Suprapubic skin (tissue), 4 donors: ENCODE measurements around the gene CLSTN2.

ENCODE experiments used
- CTCF ChIP-seq, 2 donors: fragments of 200-600 bp in 1 of 2; fragments of 450-650 bp in 1 of 2; sonication (generic) in 1 of 2; IDR thresholded peaks; one replicate each; pipeline ENCODE4 v1.5.1; 2016 to 2019; ENCODE audit warnings: antibody characterized with exemption in 2 of 2, mild to moderate bottlenecking in 1 of 2, moderate library complexity in 1 of 2
- POLR2A ChIP-seq, 2 donors: fragments of 450-650 bp; IDR thresholded peaks; one replicate each; pipeline ENCODE4 v1.6.1; 2017; ENCODE audit warnings: antibody characterized with exemption in 2 of 2, mild to moderate bottlenecking in 2 of 2, moderate library complexity in 2 of 2
- POLR2AphosphoS5 ChIP-seq, 3 donors: sonication (generic); formaldehyde crosslinking; IDR thresholded peaks; one replicate each; pipeline ENCODE4 v1.6.1; 2017; ENCODE audit warnings: antibody characterized with exemption in 3 of 3

- no peak for TF ChIP-seq CTCF (IDR thresholded peaks at IDR 0.05)
- no peak for TF ChIP-seq POLR2A (IDR thresholded peaks at IDR 0.05)
- no peak for TF ChIP-seq POLR2AphosphoS5 (IDR thresholded peaks at IDR 0.05)
Measured at GRCh38 chr3:140018556-140018955, 83.6 kb downstream of the CLSTN2 start.
